Measurements from ENCODE around the gene CDKAL1. TPM values are rescaled to one million over a fixed set of nuclear protein-coding genes. Genes with fewer than 3 reads are reported as not detected.

Gene CDKAL1
- total RNA-seq, 1 experiment from 2014 or later: 16.1 TPM

GRCh38 chr6:21180155-21180554 lies 645.9 kb downstream of the CDKAL1 start:
- no peaks in the 10 kb centered on the region for H3K9me3 ChIP-seq (ENCODE audit: insufficient read depth, low read depth)
- H3K9me2 ChIP-seq (ENCODE audit: insufficient read depth): no peaks in the 10 kb centered on the region
- no TSS peak for BruUV-seq (replicated peaks)
- no peaks in the 10 kb centered on the region for H3K36me3 ChIP-seq (ENCODE audit: low read depth)
- no peak for DNase-seq
- intact Hi-C loops (cut with micrococcal nuclease; ENCODE audit: unreplicated experiment): no loop called here
- ChIA-PET POLR2A (ENCODE audit: unreplicated experiment) (no interaction called here), CTCF (no interaction called here)
- no peak overlapping the region for H3K4me2 ChIP-seq
- no peaks in the 10 kb centered on the region for H4K20me1 ChIP-seq (ENCODE audit: insufficient read depth)
- no peak overlapping the region for H2AFZ ChIP-seq
- H3K27me3 ChIP-seq (ENCODE audit: insufficient read depth, low read depth): no peaks in the 10 kb centered on the region
- H3K4me1 ChIP-seq (replicated peaks; ENCODE audit: insufficient read depth): 0 out of 2 replicates have a peak, but pooled peaks cover 4% of the 10 kb centered on the region
- no peaks in the 10 kb centered on the region for H3K79me2 ChIP-seq (ENCODE audit: low read depth)
- TF ChIP-seq EZH2 (IDR thresholded peaks at IDR 0.05; ENCODE audit: low read depth) (no peak), CTCF (conservative IDR thresholded peaks at IDR 0.05) (no peak)
- no peak overlapping the region for H3K4me3 ChIP-seq
- no peaks in the 10 kb centered on the region for H3F3A ChIP-seq (ENCODE audit: insufficient read depth, low read depth)
- H3K27ac ChIP-seq: no peak overlapping the region

DNA sequence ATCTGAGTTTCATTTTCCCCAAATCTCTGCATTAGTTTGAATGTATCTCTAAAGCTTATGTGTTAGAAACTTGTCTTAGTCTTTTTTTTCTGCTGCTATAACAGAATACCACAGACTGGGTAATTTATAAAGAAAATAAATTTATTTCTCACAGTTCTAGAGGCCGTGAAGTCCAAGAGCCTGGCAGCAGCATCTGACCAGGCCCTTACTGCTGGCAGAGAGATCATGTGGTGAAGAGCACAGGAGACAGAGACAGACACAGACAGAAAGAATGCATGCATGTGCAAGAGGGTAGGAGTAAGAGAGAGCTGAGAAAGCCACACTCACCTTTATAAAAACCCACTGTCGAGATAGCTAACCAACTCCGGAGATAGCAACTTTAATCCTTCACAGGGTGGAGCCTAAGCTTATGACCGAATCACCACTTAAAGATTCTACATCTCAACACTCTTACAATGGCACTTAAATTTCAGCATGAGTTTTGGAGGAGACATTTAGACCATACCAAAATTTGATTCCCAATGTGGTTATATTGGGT lies 646.6 kb downstream of the CDKAL1 start:
- intact Hi-C loops (cut with micrococcal nuclease; ENCODE audit: unreplicated experiment): no loop called here
- no TSS peak for BruUV-seq (replicated peaks)
- Histone ChIP-seq H3K4me3 (no peak overlapping the region), H3K9me3 (ENCODE audit: insufficient read depth, low read depth) (no peaks in the 10 kb centered on the region), H4K20me1 (ENCODE audit: insufficient read depth) (no peaks in the 10 kb centered on the region), H3K79me2 (ENCODE audit: low read depth) (no peaks in the 10 kb centered on the region), H3K4me2 (no peak overlapping the region), H3K36me3 (ENCODE audit: low read depth) (no peaks in the 10 kb centered on the region), H2AFZ (no peak overlapping the region), H3F3A (ENCODE audit: insufficient read depth, low read depth) (no peaks in the 10 kb centered on the region), H3K4me1 (replicated peaks; ENCODE audit: insufficient read depth) (0 out of 2 replicates have a peak, but pooled peaks cover 4% of the 10 kb centered on the region), H3K27me3 (ENCODE audit: insufficient read depth, low read depth) (no peaks in the 10 kb centered on the region), H3K27ac (no peak overlapping the region), H3K9me2 (ENCODE audit: insufficient read depth) (no peaks in the 10 kb centered on the region)
- no peak for TF ChIP-seq CTCF (conservative IDR thresholded peaks at IDR 0.05)
- no peak for TF ChIP-seq EZH2 (IDR thresholded peaks at IDR 0.05; ENCODE audit: low read depth)
- no peak for DNase-seq
- CTCF ChIA-PET: no interaction called here
- POLR2A ChIA-PET (ENCODE audit: unreplicated experiment): no interaction called here

- Histone ChIP-seq H3K36me3 (ENCODE audit: low read depth) (no peaks in the 10 kb centered on the region), H3K27me3 (ENCODE audit: insufficient read depth, low read depth) (no peaks in the 10 kb centered on the region), H3K4me3 (no peak overlapping the region), H2AFZ (no peak overlapping the region), H3K4me2 (no peak overlapping the region), H3F3A (ENCODE audit: insufficient read depth, low read depth) (no peaks in the 10 kb centered on the region), H4K20me1 (ENCODE audit: insufficient read depth) (no peaks in the 10 kb centered on the region), H3K9me2 (ENCODE audit: insufficient read depth) (no peaks in the 10 kb centered on the region), H3K9me3 (ENCODE audit: insufficient read depth, low read depth) (no peaks in the 10 kb centered on the region), H3K79me2 (ENCODE audit: low read depth) (no peaks in the 10 kb centered on the region), H3K4me1 (replicated peaks; ENCODE audit: insufficient read depth) (no peaks in the 10 kb centered on the region), H3K27ac (no peak overlapping the region)
- POLR2A ChIA-PET (ENCODE audit: unreplicated experiment): no interaction called here
- intact Hi-C loops (cut with micrococcal nuclease; ENCODE audit: unreplicated experiment): no loop called here
- no peak for DNase-seq
- BruUV-seq (replicated peaks): no TSS peak
- TF ChIP-seq EZH2 (IDR thresholded peaks at IDR 0.05; ENCODE audit: low read depth) (no peak), CTCF (conservative IDR thresholded peaks at IDR 0.05) (no peak)
- CTCF ChIA-PET: no interaction called here
Observed at GRCh38 chr6:21181866-21182265, 647.6 kb downstream of the CDKAL1 start.
